ENCODE data around the gene SELENON. TPM values are rescaled to one million over a fixed set of nuclear protein-coding genes. Genes with fewer than 3 reads are reported as not detected.

Gene SELENON
- total RNA-seq, 1 donor, result 33.7 TPM

- Histone ChIP-seq H4K20me1 (ENCODE audit: insufficient read depth, low read length) (no peaks in the 10 kb centered on the region), H3K27ac (ENCODE audit: low read depth, low read length) (no peak overlapping the region), H3K27me3 (ENCODE audit: insufficient read depth, low read length) (no peaks in the 10 kb centered on the region), H3K79me2 (ENCODE audit: insufficient read depth, low read length) (no peaks in the 10 kb centered on the region), H3K36me3 (ENCODE audit: insufficient read depth, low read length) (no peaks in the 10 kb centered on the region), H2AFZ (ENCODE audit: low read length) (no peak overlapping the region), H3K4me1 (ENCODE audit: insufficient read depth, low read length) (no peaks in the 10 kb centered on the region), H3K4me2 (ENCODE audit: insufficient read depth, low read length) (no peak overlapping the region), H3K4me3 (ENCODE audit: insufficient read depth, low read length) (no peak overlapping the region), H3K9me3 (ENCODE audit: low read depth, low read length) (no peaks in the 10 kb centered on the region)
- TF ChIP-seq, protein P1, sequence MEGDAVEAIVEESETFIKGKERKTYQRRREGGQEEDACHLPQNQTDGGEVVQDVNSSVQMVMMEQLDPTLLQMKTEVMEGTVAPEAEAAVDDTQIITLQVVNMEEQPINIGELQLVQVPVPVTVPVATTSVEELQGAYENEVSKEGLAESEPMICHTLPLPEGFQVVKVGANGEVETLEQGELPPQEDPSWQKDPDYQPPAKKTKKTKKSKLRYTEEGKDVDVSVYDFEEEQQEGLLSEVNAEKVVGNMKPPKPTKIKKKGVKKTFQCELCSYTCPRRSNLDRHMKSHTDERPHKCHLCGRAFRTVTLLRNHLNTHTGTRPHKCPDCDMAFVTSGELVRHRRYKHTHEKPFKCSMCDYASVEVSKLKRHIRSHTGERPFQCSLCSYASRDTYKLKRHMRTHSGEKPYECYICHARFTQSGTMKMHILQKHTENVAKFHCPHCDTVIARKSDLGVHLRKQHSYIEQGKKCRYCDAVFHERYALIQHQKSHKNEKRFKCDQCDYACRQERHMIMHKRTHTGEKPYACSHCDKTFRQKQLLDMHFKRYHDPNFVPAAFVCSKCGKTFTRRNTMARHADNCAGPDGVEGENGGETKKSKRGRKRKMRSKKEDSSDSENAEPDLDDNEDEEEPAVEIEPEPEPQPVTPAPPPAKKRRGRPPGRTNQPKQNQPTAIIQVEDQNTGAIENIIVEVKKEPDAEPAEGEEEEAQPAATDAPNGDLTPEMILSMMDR (IDR thresholded peaks at IDR 0.05; ENCODE audit: extremely low read depth, low read depth, low read length), result no peak
- peak; percentile 68 for DNase-seq (ENCODE audit: insufficient read length, low spot score, missing footprints)
Observed at GRCh38 chr1:25774206-25774803, 25.7 kb upstream of the SELENON start.

GRCh38 chr1:25774921-25775771 is 24.8 kb upstream of the SELENON start:
- Histone ChIP-seq H3K4me1 (ENCODE audit: insufficient read depth, low read length) (no peaks in the 10 kb centered on the region), H3K27ac (ENCODE audit: low read depth, low read length) (no peak overlapping the region), H3K27me3 (ENCODE audit: insufficient read depth, low read length) (no peaks in the 10 kb centered on the region), H4K20me1 (ENCODE audit: insufficient read depth, low read length) (no peaks in the 10 kb centered on the region), H2AFZ (ENCODE audit: low read length) (no peak overlapping the region), H3K36me3 (ENCODE audit: insufficient read depth, low read length) (no peaks in the 10 kb centered on the region), H3K4me2 (ENCODE audit: insufficient read depth, low read length) (no peak overlapping the region), H3K4me3 (ENCODE audit: insufficient read depth, low read length) (no peak overlapping the region), H3K9me3 (ENCODE audit: low read depth, low read length) (no peaks in the 10 kb centered on the region), H3K79me2 (ENCODE audit: insufficient read depth, low read length) (no peaks in the 10 kb centered on the region)
- TF ChIP-seq, protein P1 (IDR thresholded peaks at IDR 0.05; ENCODE audit: extremely low read depth, low read depth, low read length), result no peak
- DNase-seq (ENCODE audit: insufficient read length, low spot score, missing footprints), result peak; percentile 49

DNA sequence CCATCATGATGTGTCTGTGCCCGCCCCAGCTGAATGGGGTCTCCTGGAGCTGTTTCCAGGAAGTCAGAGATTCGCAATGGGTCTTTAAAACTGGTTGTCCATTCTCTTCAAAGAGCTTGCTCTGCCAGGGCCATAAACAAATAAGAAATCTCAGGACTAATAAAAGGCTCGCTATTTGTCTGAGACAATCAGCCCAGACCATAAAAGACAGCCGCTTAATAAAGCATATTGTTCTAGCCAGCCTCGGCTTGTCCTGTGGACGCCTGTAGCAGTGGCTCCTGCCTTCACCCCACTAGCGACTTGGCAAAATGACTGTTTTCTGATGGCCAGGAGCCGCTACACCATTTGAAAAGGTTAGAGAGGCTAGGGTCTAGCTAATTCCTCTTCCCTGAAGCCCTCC is 20.6 kb upstream of the SELENON start:
- Histone ChIP-seq H3K4me3 (ENCODE audit: insufficient read depth, low read length) (no peak overlapping the region), H4K20me1 (ENCODE audit: insufficient read depth, low read length) (no peaks in the 10 kb centered on the region), H2AFZ (ENCODE audit: low read length) (no peak overlapping the region), H3K79me2 (ENCODE audit: insufficient read depth, low read length) (no peaks in the 10 kb centered on the region), H3K27ac (ENCODE audit: low read depth, low read length) (no peak overlapping the region), H3K36me3 (ENCODE audit: insufficient read depth, low read length) (no peaks in the 10 kb centered on the region), H3K4me1 (ENCODE audit: insufficient read depth, low read length) (no peaks in the 10 kb centered on the region), H3K4me2 (ENCODE audit: insufficient read depth, low read length) (no peak overlapping the region), H3K9me3 (ENCODE audit: low read depth, low read length) (no peaks in the 10 kb centered on the region), H3K27me3 (ENCODE audit: insufficient read depth, low read length) (no peaks in the 10 kb centered on the region)
- no peak for DNase-seq (ENCODE audit: insufficient read length, low spot score, missing footprints)
- TF ChIP-seq, protein P1 (IDR thresholded peaks at IDR 0.05; ENCODE audit: extremely low read depth, low read depth, low read length), result no peak

DNA sequence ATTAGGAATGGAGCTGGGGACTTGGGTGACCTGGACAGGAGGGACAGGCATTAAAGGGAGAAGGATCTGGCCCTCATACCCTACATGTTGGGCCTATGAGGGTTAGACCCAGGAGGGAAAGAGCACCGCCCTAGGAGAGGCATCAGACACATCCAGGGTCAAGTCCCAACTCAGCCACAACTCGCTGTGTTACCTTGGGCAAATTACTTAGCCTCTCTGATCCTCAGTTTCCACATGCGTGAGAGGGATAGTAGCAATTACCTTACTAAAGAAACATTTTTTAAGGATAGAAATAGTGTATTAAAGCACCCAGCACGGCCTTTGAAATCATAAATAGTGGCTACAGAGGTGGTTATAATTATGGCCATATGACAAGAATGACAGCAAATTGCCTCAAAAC is 20.1 kb upstream of the SELENON start:
- Histone ChIP-seq H3K27me3 (ENCODE audit: insufficient read depth, low read length) (no peaks in the 10 kb centered on the region), H3K9me3 (ENCODE audit: low read depth, low read length) (no peaks in the 10 kb centered on the region), H3K4me2 (ENCODE audit: insufficient read depth, low read length) (no peak overlapping the region), H3K4me1 (ENCODE audit: insufficient read depth, low read length) (no peaks in the 10 kb centered on the region), H3K27ac (ENCODE audit: low read depth, low read length) (no peak overlapping the region), H4K20me1 (ENCODE audit: insufficient read depth, low read length) (no peaks in the 10 kb centered on the region), H3K36me3 (ENCODE audit: insufficient read depth, low read length) (no peaks in the 10 kb centered on the region), H2AFZ (ENCODE audit: low read length) (no peak overlapping the region), H3K4me3 (ENCODE audit: insufficient read depth, low read length) (no peak overlapping the region), H3K79me2 (ENCODE audit: insufficient read depth, low read length) (no peaks in the 10 kb centered on the region)
- no peak for DNase-seq (ENCODE audit: insufficient read length, low spot score, missing footprints)
- TF ChIP-seq, protein P1 (IDR thresholded peaks at IDR 0.05; ENCODE audit: extremely low read depth, low read depth, low read length), result no peak
